ACC112 (cell line): Measurements from ENCODE around the gene BCAP29.

Experiments used
- H2AFZ ChIP-seq: fragments of 200-600 bp; sonication (generic); one replicate; pipeline ENCODE4 v1.6.0; 2017; ENCODE audit warnings: antibody characterized with exemption, low read length; ENCODE audit not compliant: unreplicated experiment
- H3K27ac ChIP-seq: fragments of 200-600 bp; sonication (generic); 2 replicates; pipeline ENCODE4 v1.5.1; 2014; ENCODE audit warnings: low read depth, mild to moderate bottlenecking, antibody characterized with exemption, low read length, moderate library complexity
- H3K27me3 ChIP-seq: fragments of 200-600 bp; sonication (generic); 2 replicates; pipeline ENCODE4 v1.6.1; 2014; ENCODE audit warnings: mild to moderate bottlenecking, antibody characterized with exemption, low read length, moderate library complexity, mixed read lengths; ENCODE audit not compliant: insufficient read depth
- H3K36me3 ChIP-seq: fragments of 200-600 bp; sonication (generic); 2 replicates; pipeline ENCODE4 v1.6.1; 2016; ENCODE audit warnings: mild to moderate bottlenecking, antibody characterized with exemption, low read length, moderate library complexity, mixed read lengths; ENCODE audit not compliant: insufficient read depth
- H3K4me1 ChIP-seq: fragments of 200-600 bp; sonication (generic); one replicate; pipeline ENCODE4 v1.6.1; 2016; ENCODE audit warnings: low read length, mixed read lengths; ENCODE audit not compliant: insufficient read depth, unreplicated experiment, control insufficient read depth
- H3K4me3 ChIP-seq: fragments of 200-600 bp; sonication (generic); 2 replicates; pipeline ENCODE4 v1.5.1; 2014; ENCODE audit warnings: mild to moderate bottlenecking, low read depth, low read length
- H3K79me2 ChIP-seq: fragments of 200-600 bp; sonication (generic); one replicate; pipeline ENCODE4 v1.6.0; 2016; ENCODE audit warnings: low read length; ENCODE audit not compliant: control insufficient read depth, unreplicated experiment, insufficient read depth

The BCAP29 gene

DNA sequence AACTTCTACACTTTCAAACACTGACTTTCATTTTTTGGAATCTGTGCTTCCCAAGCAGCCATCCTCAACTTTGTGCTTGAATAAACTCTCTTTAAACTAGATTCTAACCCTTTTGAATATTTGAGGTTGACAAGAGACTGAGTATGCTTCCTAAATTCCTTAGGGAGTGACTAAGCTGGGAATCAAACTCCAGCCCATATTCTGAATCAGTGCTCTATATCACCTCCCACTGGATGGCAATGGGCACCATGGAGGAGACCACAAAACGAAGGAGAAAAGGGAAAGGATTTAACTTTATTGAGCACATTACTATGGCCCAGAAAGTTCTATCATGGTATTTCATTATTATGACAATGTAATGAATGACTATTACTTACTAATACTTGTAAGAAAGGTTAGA lies 63.4 kb downstream of the BCAP29 start:
- H3K27ac ChIP-seq: no peak overlapping the region
- no peaks in the 10 kb centered on the region for H3K79me2 ChIP-seq
- no peaks in the 10 kb centered on the region for H3K27me3 ChIP-seq
- no peak overlapping the region for H3K4me3 ChIP-seq
- peaks cover 16% of the 10 kb centered on the region for H3K4me1 ChIP-seq
- H2AFZ ChIP-seq: no peak overlapping the region
- no peaks in the 10 kb centered on the region for H3K36me3 ChIP-seq

DNA sequence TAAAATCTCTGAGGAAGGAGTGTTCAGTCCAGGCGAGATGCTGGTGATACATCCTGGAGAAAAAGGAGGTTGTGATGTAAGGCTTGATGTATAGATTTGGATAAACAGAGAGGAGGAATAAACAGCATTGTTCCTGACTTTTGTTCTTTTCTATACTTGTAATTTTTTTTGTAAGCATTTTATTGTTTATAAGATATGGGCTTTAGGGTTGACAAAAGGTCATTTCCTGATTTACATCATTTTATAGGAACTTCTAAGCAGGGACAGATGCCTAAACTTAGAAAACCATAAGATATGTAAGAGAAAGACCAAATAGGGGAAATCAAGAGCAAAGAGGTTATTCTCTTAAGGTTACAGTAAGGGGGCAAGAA lies 63.9 kb downstream of the BCAP29 start:
- H3K4me3 ChIP-seq: peak overlapping the region; percentile 29; the same call in 1 of the 2 replicates
- H3K4me1 ChIP-seq: peaks cover 16% of the 10 kb centered on the region
- H3K36me3 ChIP-seq: no peaks in the 10 kb centered on the region
- H3K27ac ChIP-seq: no peak overlapping the region
- no peaks in the 10 kb centered on the region for H3K79me2 ChIP-seq
- H2AFZ ChIP-seq: peak overlapping the region; percentile 42
- no peaks in the 10 kb centered on the region for H3K27me3 ChIP-seq

DNA sequence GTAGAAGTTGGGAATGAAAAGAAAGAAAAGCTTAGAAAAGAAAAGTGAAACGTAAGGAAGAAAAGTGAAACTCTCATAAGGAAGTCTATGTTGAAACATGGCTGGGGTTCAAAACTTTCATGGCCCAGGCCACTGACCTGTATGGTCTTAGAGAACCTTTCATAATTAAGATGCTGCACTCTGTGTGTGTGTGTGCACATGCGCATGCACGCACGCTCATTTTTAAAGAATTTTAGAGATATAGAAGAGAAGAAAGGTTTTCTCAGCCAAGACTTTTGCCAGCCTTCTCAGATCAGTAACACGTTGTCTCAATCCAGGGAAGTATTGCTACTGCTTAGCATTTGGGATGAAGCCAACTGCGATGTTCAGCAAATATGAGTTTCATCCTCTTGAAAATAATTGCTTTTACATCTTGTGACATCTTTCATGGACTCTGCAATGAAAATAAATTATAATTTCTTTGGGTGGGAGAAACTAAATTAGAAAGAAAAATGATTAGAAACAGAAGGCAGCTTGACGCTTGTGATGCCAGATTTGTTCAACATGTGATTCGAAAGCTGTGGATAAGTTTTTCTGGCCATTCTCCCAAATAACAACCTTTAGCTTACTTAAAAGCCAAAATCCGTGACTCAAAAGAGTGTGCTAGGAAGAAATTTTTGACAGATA lies 64.4 kb downstream of the BCAP29 start:
- no peak overlapping the region for H3K27ac ChIP-seq

DNA sequence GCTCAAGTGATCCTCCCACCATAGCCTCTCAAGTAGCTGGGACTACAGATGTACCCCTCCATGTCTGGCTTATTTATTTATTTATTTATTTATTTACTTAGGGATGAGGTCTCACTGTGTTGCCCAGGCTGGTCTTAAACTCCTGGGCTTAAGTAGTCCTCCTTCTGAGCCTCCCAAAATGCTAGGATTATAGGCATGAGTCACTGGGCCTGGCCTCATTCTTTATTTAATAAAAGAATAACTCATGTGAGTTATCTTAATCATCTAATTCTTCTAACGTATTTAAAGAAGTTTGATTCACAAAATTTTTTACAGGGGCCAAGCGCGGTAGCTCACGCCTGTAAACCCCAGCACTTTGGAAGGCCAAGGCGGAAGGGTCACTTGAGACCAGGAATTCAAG lies 72.6 kb downstream of the BCAP29 start:
- Histone ChIP-seq H3K27ac (no peak overlapping the region), H3K36me3 (no peaks in the 10 kb centered on the region)

More for the DNA sequence above, 64.4 kb downstream of the BCAP29 start:
- Histone ChIP-seq H3K27me3 (no peaks in the 10 kb centered on the region), H3K36me3 (no peaks in the 10 kb centered on the region), H3K79me2 (no peaks in the 10 kb centered on the region), H2AFZ (peak overlapping the region; percentile 42), H3K4me3 (peak overlapping the region; percentile 29; the same call in 1 of the 2 replicates), H3K4me1 (peaks cover 16% of the 10 kb centered on the region)

DNA sequence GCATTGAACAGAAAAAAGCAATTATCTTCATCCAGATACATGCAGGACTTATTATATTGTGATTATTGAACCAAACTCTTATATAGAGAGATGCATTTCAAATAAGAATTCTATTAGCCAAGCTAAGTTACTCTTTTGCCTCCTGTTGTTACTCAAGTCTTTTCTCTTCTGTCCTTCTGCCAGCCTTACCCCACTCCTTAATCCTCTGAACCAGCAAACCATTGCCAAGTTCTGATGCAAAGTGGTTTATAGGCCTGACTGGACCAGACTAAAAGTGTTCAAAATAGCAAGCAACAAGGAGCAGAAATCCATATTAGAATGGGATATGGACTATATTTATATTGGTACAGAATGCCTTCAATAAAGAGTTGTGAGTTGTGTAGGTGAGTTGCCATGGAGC lies 78.4 kb downstream of the BCAP29 start:
- no peak overlapping the region for H3K4me3 ChIP-seq
- no peak overlapping the region for H2AFZ ChIP-seq
- no peaks in the 10 kb centered on the region for H3K79me2 ChIP-seq
- H3K27me3 ChIP-seq: peaks cover 28% of the 10 kb centered on the region
- H3K27ac ChIP-seq: no peak overlapping the region
- no peaks in the 10 kb centered on the region for H3K36me3 ChIP-seq
- peaks cover 14% of the 10 kb centered on the region for H3K4me1 ChIP-seq

More for the DNA sequence above, 72.6 kb downstream of the BCAP29 start:
- Histone ChIP-seq H3K4me3 (no peak overlapping the region), H3K27me3 (no peaks in the 10 kb centered on the region), H3K4me1 (no peaks in the 10 kb centered on the region), H2AFZ (no peak overlapping the region), H3K79me2 (no peaks in the 10 kb centered on the region)

DNA sequence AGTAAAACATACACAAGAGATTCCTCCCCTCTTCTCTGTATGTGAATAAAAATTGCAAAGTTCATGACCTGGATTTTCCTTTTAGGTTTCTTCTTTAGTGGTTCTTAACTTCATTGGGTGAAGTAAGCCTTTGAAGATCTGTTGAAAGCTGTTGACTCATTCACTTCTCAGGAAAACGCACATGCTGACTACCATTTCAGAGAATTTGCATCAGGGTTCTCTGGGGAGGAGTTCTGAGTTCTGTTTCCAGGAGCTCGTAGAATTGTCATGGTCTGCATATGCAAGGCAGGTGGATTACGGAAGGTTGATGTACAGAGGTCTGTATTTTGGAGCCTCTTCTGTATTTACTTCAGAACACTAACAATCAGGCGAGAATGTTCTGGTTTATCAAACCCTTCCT lies 79.6 kb downstream of the BCAP29 start:
- H3K27me3 ChIP-seq: peaks cover 30% of the 10 kb centered on the region
- no peak overlapping the region for H3K4me3 ChIP-seq
- H3K36me3 ChIP-seq: no peaks in the 10 kb centered on the region
- no peak overlapping the region for H3K27ac ChIP-seq
- H2AFZ ChIP-seq: no peak overlapping the region
- peaks cover 14% of the 10 kb centered on the region for H3K4me1 ChIP-seq
- no peaks in the 10 kb centered on the region for H3K79me2 ChIP-seq

DNA sequence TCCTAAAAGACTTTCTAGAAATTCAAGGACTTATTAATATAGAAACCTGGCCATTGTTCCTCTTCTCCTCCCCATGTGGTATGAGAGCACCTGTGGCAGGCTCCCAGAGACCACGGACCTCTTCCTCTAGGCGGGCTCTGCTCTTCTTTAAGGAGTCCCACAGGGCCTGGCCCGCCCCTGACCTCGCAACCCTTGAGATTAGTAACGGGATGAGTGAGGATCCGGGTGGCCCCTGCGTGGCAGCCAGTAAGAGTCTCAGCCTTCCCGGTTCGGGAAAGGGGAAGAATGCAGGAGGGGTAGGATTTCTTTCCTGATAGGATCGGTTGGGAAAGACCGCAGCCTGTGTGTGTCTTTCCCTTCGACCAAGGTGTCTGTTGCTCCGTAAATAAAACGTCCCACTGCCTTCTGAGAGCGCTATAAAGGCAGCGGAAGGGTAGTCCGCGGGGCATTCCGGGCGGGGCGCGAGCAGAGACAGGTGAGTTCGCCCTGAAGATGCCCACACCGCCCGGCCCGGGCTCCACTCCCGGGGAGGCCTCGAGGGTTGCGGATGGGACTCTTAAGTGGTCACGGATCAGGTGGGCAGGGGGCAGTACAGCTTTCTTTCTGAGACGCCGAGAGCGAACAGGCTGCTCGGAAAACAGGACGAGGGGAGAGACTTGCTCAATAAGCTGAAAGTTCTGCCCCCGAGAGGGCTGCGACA lies 80.5 kb downstream of the BCAP29 start, which contains the start of gene SLC26A4:
Gene SLC26A4, plus strand, starts transcription at position 448 of the 700 bp plus-strand sequence. CDS start 814 bp downstream, outside the sequence.
- Histone ChIP-seq H3K4me3 (peak within 1 kb of the TSS; percentile 72), H3K79me2 (no peaks in the 10 kb centered on the region), H2AFZ (peak within 1 kb of the TSS; percentile 9), H3K27ac (no peak within 1 kb of the TSS), H3K27me3 (peaks cover 37% of the 10 kb centered on the region), H3K36me3 (no peaks in the 10 kb centered on the region), H3K4me1 (peaks cover 14% of the 10 kb centered on the region)

DNA sequence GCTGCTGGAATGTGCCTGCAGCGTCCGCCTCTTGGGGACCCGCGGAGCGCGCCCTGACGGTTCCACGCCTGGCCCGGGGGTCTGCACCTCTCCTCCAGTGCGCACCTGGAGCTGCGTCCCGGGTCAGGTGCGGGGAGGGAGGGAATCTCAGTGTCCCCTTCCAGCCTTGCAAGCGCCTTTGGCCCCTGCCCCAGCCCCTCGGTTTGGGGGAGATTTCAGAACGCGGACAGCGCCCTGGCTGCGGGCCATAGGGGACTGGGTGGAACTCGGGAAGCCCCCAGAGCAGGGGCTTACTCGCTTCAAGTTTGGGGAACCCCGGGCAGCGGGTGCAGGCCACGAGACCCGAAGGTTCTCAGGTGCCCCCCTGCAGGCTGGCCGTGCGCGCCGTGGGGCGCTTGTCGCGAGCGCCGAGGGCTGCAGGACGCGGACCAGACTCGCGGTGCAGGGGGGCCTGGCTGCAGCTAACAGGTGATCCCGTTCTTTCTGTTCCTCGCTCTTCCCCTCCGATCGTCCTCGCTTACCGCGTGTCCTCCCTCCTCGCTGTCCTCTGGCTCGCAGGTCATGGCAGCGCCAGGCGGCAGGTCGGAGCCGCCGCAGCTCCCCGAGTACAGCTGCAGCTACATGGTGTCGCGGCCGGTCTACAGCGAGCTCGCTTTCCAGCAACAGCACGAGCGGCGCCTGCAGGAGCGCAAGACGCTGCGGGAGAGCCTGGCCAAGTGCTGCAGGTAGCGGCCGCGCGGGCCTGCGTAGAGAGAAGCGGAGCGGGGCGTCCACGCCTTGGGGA lies 81.2 kb downstream of the BCAP29 start:
- peak overlapping the region; percentile 9 for H2AFZ ChIP-seq
- no peaks in the 10 kb centered on the region for H3K36me3 ChIP-seq
- peak overlapping the region; percentile 72 for H3K4me3 ChIP-seq
- H3K27ac ChIP-seq: no peak overlapping the region
- no peaks in the 10 kb centered on the region for H3K79me2 ChIP-seq
- peaks cover 41% of the 10 kb centered on the region for H3K27me3 ChIP-seq
- peaks cover 14% of the 10 kb centered on the region for H3K4me1 ChIP-seq

DNA sequence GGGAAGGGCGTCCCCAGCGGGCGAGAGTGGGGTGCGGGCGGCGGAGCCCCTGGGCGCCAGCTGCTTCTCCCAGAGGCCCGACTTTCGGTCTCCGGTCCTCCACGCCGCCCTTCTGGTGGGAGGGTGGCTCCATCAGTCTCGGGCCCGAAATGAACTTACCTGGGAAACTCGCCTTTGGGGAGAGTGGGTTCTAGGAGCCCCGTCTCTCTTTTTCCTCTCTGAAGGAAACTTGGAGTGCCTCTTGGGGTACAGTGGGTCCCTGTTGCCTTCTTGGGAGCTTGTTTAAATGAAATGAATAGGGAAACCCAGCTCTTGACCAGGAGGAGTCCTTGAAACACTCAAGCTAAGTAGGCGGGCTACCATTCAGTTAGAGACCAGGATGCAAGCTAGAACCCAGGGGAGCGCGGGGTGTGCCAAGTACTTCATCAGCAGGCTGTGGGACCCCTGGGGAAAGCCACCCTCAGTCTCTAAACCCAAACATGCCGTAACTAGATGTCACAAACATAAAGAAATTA lies 81.9 kb downstream of the BCAP29 start:
- H3K27ac ChIP-seq: no peak overlapping the region
- peaks cover 14% of the 10 kb centered on the region for H3K4me1 ChIP-seq
- H2AFZ ChIP-seq: peak overlapping the region; percentile 9
- H3K36me3 ChIP-seq: no peaks in the 10 kb centered on the region
- H3K79me2 ChIP-seq: no peaks in the 10 kb centered on the region
- H3K4me3 ChIP-seq: peak overlapping the region; percentile 72
- peaks cover 47% of the 10 kb centered on the region for H3K27me3 ChIP-seq

DNA sequence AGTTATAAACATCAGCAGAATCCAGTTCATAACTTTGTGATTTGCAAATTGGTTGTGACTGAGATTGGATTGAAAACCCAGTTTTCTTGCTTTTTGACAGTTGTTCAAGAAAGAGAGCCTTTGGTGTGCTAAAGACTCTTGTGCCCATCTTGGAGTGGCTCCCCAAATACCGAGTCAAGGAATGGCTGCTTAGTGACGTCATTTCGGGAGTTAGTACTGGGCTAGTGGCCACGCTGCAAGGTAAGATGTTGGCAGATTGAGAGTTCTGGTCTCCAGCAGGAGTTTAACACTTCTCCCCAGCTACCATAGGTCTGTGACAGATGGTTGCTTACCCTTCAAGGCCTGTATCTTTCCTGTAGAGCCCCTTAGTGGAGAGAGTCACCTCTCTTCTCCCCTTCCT lies 83.2 kb downstream of the BCAP29 start:
- H3K4me3 ChIP-seq: no peak overlapping the region
- no peaks in the 10 kb centered on the region for H3K79me2 ChIP-seq
- H3K4me1 ChIP-seq: peaks cover 14% of the 10 kb centered on the region
- H3K27me3 ChIP-seq: peaks cover 59% of the 10 kb centered on the region
- no peak overlapping the region for H3K27ac ChIP-seq
- H2AFZ ChIP-seq: no peak overlapping the region
- H3K36me3 ChIP-seq: no peaks in the 10 kb centered on the region
